GM19372 (cell line): ENCODE measurements around the gene ADAMTSL1.

ENCODE experiments used
- ATAC-seq: cut with Tn5 transposase; IDR thresholded peaks from one replicate; pipeline ENCODE4 v1.9.1; 2021; ENCODE audit warnings: mild to moderate bottlenecking, low read depth, moderate library complexity; ENCODE audit not compliant: unreplicated experiment

ADAMTSL1 gene

GRCh38 chr9:18721995-18722310, 248.0 kb downstream of the ADAMTSL1 start:
- ATAC-seq, result no peak

GRCh38 chr9:18722882-18723281, 248.9 kb downstream of the ADAMTSL1 start:
- ATAC-seq, result no peak

- no peak for ATAC-seq
These were observed 249.4 kb downstream of the ADAMTSL1 start for GRCh38 chr9:18723366-18723765.

DNA sequence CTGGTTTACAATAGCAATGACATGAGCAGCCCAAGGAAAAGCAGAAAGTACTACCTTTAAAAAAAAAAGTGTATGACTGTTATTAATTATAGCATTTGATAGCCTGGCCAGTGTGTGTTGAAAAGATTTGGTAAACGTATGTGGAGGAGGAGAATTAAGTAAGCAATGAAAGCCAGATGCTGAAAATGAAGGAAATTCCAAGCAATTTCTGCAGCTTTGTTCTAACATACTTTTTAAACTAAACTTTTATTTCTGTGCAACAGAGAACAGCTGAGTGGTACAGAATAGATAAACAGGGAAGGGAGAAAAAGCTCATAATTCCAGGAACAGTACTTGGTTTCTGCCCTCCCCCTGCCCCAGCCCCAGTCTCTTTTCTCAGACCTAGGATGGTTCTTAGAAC, 252.6 kb downstream of the ADAMTSL1 start:
- ATAC-seq, result no peak

GRCh38 chr9:18727904-18728303, 254.0 kb downstream of the ADAMTSL1 start:
- ATAC-seq, result no peak

DNA sequence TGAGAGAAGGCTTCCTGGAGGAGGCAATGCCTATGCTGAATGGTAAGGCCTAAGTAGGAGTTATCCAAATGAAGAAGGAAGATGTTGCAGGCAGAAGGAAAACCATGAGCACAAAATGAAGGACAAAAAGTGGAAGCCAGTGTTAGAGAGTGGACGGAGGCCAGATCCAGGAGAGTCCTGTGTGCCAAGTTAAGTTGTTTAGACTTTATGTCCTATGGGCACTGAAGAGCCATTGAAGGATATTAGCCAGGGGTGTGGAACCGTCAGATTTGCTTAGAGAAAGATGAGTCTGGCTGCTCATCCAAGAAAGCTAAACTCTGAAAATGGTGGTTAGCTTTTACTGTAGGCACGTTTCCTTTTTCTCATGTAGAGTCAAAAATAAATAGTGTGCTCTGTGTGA, 254.7 kb downstream of the ADAMTSL1 start:
- ATAC-seq, result no peak

DNA sequence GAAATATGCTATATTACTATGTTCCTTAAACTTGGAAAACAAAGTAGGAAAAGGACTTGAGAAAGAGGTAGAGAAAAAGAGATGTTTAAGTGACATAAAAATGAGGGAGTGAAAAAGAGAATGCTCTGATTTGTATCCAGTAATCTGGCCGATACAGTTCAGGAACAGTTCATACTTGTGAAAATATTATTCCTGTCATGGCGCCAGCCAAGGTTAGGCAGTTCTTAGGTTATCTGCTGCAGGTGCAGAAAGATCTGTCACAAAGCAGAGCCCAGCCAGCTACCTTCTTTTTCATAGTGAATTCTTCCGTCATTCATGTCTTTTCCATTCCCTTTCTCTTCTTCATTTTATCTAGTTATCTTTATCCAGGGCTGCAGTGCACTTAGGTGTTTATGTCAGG, 256.3 kb downstream of the ADAMTSL1 start:
- ATAC-seq, result no peak

DNA sequence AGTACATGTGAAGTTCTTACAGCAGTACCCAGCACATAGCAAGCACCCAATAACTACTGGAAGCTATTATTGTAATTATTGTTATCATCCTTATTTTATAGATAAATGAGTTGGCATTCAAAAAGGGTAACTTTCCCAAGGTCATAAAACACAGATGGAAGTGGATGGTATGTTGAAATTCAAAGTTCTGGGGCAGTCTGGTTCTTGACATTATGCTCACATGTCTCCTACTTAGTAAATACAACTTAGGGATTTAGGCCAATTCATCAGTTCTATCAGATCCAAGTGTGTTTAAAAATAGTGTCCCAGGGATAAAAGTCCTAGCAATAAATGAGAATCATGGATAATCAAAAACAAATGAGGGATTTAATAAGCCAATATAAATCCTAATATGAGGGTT, 265.2 kb downstream of the ADAMTSL1 start:
- no peak for ATAC-seq

DNA sequence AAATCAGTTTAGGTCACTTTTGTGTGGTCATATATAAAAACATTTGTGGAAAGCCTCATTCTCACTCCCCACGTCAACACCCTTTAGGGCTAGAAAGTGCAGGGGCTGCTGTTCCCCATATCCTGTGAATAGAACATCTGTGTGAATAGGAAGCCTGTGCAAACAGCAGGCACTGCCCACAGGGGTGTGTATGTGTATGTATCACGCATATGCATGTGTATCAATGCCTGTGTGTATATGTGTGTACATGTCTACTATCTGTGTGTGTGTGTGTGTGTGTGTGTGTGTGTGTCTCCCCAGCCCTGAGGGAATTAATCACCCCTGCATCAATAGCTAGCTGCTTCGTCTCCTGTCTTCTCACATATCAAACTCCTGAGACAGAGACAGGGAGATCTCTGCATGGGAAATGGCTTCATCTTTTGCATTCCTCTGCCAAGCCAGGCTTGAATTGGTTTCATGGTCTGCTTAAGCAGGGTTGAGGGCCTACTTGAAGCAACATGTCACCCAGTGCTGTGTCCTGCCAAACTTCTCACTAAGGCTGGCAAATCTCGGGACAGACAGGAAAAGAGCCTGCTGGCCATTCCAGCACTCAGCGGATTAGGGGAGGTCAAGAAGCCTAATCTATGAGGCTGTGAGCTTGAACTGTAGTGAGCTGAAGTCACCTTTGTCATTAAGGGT, 265.8 kb downstream of the ADAMTSL1 start:
- no peak for ATAC-seq

- ATAC-seq, result no peak
These were observed 267.4 kb downstream of the ADAMTSL1 start for GRCh38 chr9:18741359-18741758.

DNA sequence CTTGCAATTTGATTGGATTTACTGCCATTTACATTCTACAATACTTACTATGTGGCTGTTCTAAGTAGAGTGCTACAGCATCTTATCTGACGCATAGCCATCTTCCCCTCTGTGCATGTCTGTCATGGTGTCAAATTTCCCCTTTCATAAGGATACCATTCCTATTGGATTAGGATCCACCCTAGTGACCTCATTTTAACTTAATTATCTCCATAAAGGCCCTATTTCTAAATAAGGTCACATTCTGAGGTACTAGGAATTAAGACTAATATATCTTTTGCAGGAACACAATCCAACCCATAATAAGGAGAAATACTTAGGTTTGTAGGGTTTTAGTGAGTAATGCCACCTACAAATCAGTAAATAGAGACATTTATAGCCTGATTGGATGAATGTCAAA, 268.0 kb downstream of the ADAMTSL1 start:
- no peak for ATAC-seq

- no peak for ATAC-seq
These were observed 269.5 kb downstream of the ADAMTSL1 start for GRCh38 chr9:18743421-18743820.

- ATAC-seq, result no peak
These were observed 270.0 kb downstream of the ADAMTSL1 start for GRCh38 chr9:18743971-18744370.

- no peak for ATAC-seq
These were observed 271.8 kb downstream of the ADAMTSL1 start for GRCh38 chr9:18745710-18746109.

- ATAC-seq, result no peak
These were observed 272.7 kb downstream of the ADAMTSL1 start for GRCh38 chr9:18746631-18747030.

DNA sequence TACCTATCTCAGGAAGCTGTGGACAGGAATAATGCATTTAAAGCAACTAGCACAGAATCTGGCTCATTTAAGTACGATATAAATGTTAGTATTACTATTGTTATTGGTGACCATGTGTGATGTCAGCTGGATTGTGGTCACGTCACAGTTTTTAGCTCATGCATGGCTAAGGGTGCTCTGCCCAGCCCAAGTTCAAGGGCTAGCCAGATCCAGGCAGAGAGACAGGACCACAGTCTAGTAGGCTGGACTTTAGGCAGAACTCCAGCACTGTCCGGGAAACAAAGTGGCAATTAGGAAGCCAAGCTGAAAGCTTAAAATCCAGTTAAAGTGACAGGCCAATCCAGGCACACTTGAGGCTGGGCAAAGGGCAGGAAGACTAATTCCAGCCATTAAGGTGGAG, 273.6 kb downstream of the ADAMTSL1 start:
- no peak for ATAC-seq

- ATAC-seq, result no peak
These were observed 274.3 kb downstream of the ADAMTSL1 start for GRCh38 chr9:18748251-18748701.

DNA sequence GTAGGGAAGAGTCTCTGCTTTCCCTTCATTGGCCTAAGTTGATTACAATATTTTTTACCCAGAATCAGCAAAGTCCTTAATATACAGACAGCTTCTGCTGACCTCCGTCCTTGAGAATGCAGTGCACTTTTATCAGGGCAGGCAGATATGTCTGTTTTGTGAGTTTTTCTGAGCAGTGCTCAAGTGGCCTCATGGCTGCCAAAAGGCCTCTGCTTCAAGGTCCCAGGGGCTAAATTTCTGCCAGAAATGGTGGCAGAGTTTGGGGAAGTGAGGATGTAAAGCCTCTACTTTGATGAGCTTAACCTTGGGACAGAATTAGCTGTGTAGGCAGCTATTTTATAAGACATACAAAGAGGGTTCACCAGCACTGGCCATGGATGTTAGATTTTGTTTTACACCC, 275.8 kb downstream of the ADAMTSL1 start:
- no peak for ATAC-seq

DNA sequence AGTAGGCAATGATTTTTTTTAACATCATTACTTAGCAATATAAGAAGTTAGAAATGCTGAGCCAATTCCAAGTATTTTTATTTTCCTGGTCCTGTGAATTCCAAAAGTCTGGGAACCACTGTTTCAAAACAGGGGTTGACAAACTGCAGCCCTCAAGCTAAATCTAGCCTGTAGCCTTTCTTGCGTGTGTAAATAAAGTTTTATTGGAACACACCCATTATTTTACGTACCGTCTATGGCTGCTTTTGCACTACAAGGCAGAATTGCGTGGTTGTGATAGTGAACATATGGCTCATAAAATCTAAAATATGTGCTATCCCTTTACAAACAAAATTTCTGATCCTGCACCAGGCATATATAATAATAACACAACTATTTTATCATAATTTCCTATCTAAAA, 280.0 kb downstream of the ADAMTSL1 start:
- no peak for ATAC-seq

GRCh38 chr9:18754537-18754936, 280.6 kb downstream of the ADAMTSL1 start:
- no peak for ATAC-seq

DNA sequence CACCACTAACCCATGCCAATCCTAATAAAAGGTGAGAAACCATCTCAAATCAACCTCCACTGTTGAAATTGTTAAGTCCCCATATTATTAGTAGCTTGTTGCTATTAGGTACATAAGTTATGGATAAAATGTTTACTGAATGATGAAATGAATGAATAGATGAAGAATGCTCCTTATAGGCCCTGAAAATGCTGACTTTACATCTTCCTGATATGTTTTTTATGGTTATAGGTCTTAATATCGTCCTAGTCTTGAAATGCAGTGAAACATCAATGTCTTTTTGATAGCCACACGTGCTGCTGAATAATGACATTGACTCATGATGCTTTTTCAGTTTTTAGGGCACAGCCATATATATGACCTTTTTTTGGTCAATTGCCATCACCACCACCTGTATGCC, 281.3 kb downstream of the ADAMTSL1 start:
- ATAC-seq, result no peak

DNA sequence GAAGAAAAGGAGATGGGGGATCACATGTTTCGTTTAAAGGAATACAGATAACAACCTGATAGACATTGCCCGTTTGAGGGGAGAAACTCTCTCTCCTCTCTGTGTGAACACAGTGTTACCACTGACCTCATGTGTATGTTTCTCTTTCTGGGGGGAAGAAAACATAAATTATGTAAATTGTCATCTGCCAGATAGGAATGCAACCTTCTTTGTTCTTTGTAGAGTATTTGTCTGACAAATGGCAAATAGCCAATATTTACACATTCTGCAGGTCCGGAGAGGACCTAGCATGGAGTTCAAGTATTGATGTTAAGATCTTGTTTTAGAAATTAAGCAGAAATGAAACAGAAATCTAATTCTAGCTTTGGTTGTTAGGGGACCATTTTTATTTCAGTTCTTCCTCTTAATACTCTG, 282.8 kb downstream of the ADAMTSL1 start:
- no peak for ATAC-seq

DNA sequence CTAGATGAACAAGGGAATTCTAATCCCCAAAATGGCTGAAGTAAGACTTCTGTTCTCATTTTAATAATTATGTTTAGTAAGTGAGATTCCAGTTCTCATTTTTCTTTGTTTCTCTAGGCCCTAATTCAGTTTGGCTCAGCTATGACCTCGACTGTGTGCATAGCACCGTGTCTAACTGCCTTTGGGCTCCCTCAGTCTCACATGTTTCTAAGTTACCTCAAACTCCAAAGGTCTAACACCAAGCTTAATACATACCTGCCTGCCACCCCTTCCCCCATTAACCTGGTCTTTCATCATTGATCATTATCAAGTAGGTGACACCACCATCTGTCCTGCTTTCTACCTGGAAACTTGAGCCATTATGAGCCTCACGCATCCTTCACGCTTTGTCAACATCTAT, 285.9 kb downstream of the ADAMTSL1 start:
- no peak for ATAC-seq
